GM19324 (cell line): ENCODE measurements around the gene TSPYL2.

Source experiments
- ATAC-seq: cut with Tn5 transposase; IDR thresholded peaks from one replicate; pipeline ENCODE4 v1.9.1; 2021; ENCODE audit warnings: mild to moderate bottlenecking, moderate library complexity; ENCODE audit not compliant: unreplicated experiment, low FRiP score

The TSPYL2 gene

DNA sequence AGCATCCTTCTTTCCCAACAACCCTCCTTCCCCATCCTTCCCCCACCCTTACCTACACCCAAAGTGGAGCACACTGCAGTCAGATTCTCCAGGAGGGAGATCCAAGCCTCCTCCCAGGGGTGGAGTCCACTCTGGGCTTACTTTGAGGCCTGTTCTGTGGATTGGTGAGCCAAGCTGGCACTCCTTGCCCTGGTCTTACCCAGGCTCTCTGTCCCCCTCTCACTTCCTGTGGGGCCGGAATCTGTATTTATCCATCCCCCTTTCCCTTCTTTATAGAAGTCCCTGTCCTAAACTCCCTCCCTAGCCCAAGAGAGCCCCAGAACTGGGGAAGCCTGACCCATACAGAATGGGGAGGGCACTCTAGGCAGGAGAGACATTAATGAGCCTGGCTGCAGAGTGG lies 3.2 kb upstream of the TSPYL2 start:
- no peak for ATAC-seq

DNA sequence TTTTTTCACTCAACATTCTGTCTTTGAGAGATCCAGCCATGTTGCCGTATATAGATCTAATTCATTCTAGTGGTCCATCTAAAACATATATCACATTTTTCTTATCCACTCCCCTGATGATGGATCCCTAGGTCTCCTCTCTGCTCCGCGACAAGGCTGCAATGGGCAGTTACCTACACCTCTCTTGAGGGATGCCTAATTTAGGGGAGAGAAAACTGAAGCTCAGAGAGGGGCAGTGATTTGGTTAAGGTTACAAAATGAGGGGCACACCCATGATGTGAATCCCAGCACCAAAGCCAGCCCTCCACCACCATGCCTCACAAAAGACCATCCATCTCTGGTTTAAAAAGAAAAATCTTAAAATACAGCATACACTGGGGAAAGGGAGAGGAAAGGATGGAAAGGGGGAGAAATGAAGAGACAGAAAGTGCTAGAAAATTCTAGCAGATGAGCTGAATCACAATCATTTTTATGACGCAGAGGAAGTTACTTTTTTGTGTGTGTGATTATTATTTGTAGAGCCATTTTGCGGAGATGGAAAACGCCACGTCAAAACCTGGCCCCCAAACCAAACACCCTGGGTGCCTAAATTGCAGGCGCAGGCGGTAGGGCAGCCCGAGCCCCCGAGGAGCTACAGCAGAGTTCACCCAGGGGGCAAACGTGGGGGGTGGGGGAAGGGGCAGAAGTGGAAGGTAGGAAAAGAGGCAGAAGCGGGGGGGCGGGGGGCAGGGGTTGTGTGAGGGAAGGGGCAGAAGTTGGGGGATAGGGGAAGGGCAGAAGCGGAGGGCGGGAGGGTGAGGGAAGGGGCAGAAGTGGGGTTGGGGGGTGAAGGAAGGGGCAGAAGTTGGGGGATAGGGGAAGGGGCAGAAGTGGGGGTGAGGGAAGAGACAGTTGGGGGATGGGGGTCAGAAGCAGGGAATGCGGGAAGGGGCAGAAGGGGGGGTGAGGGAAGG lies 1.3 kb upstream of the TSPYL2 start:
- ATAC-seq, result no peak

DNA sequence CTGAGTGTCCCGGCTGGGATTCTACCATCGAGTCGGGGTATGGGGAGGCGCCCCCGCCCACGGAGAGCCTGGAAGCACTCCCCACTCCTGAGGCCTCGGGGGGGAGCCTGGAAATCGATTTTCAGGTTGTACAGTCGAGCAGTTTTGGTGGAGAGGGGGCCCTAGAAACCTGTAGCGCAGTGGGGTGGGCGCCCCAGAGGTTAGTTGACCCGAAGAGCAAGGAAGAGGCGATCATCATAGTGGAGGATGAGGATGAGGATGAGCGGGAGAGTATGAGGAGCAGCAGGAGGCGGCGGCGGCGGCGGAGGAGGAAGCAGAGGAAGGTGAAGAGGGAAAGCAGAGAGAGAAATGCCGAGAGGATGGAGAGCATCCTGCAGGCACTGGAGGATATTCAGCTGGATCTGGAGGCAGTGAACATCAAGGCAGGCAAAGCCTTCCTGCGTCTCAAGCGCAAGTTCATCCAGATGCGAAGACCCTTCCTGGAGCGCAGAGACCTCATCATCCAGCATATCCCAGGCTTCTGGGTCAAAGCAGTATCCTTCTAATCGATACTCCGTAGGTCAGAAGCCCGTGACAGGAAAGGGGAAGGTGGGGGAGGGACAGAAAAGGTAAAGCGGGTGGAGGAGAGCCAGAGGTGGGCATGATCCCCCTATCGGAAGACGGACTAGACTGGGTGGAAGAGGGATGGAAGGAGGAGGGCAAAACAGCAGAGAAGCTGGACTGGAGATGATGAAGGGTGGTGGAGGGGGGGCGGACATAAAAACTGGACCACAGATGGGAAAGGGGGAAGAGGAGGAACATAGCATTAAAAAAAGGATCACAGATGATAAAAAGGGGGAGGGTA lies 828 bp downstream of the TSPYL2 start:
- ATAC-seq, result no peak

DNA sequence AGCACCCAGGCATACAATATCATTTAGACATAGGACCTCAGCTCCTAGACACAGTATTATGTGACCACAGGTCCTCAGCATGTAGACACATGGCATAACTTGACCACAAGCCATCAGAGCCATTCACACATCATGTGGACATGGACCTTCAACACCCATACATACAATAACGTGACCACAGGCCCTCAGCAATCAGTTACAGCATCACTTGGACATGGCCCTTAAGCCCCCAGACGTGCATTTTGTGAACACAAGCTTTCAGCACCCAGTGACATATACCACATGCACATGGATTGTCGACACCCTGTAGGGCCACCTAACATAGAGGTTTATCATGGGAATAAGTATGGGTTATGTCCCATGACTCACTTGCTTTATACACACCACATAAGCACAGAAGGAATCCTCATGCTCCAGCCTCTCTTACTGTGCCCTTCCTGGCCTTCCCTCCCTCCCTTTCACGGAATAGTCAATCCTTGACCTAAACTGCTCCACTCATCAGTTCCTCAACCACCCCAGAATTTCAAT lies 1.9 kb downstream of the TSPYL2 start:
- ATAC-seq, result no peak

DNA sequence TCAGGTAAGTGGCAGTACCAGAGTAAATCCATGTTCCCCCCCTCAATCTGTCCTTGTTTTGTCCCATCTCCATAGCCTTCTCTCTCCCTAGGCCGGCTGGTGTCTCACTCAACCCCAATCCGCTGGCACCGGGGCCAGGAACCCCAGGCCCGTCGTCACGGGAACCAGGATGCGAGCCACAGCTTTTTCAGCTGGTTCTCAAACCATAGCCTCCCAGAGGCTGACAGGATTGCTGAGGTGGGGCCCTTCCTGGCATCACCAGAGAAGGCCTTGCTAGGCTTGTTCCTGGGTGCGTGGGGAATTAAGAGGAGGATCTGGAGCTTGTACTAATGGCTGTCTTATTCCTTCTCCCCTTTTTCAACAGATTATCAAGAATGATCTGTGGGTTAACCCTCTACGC lies 2.7 kb downstream of the TSPYL2 start:
- no peak for ATAC-seq

DNA sequence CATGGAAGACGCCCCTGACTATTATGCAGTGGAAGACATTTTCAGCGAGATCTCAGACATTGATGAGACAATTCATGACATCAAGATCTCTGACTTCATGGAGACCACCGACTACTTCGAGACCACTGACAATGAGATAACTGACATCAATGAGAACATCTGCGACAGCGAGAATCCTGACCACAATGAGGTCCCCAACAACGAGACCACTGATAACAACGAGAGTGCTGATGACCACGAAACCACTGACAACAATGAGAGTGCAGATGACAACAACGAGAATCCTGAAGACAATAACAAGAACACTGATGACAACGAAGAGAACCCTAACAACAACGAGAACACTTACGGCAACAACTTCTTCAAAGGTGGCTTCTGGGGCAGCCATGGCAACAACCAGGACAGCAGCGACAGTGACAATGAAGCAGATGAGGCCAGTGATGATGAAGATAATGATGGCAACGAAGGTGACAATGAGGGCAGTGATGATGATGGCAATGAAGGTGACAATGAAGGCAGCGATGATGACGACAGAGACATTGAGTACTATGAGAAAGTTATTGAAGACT lies 3.6 kb downstream of the TSPYL2 start:
- no peak for ATAC-seq

DNA sequence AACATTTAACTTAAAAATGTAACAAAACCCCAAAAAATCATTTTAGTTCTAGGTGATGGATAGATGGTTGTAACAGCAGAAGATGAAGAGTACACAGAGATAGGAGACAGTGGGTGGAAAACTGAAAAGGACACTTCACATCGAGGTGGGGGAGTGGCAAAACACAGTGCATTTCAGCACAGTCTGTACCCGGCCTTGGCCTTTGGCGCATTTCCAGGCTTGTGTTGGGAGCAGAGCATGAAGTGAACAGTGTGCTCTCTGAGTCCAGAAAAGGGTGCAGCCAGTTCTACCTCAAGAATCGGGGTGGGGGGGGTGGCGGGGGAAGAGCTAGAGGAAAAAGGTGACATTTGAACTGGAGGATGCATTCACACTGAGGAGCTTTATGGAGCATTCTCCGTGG lies 4.3 kb downstream of the TSPYL2 start:
- ATAC-seq, result no peak

DNA sequence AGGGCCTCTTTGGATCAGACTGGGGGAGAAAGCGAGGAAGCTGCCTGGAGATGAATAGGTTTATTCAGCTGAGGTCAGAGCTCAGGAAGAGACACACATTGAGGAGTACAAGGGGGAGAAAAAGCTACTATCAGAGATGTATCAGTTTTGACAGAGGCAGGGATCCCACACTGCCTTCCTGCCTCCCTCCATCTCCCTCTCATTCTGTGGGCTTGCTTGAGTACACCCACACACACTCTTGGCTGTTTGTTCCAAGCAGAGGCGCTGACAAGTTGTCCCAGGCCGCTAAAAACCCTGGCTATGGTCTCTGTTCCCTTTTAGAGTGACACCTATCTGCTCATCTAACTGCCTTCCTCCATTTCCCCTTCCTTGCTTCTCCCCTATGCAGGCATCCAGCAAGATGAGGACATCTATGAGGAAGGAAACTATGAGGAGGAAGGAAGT lies 5.2 kb downstream of the TSPYL2 start:
- ATAC-seq, result no peak

DNA sequence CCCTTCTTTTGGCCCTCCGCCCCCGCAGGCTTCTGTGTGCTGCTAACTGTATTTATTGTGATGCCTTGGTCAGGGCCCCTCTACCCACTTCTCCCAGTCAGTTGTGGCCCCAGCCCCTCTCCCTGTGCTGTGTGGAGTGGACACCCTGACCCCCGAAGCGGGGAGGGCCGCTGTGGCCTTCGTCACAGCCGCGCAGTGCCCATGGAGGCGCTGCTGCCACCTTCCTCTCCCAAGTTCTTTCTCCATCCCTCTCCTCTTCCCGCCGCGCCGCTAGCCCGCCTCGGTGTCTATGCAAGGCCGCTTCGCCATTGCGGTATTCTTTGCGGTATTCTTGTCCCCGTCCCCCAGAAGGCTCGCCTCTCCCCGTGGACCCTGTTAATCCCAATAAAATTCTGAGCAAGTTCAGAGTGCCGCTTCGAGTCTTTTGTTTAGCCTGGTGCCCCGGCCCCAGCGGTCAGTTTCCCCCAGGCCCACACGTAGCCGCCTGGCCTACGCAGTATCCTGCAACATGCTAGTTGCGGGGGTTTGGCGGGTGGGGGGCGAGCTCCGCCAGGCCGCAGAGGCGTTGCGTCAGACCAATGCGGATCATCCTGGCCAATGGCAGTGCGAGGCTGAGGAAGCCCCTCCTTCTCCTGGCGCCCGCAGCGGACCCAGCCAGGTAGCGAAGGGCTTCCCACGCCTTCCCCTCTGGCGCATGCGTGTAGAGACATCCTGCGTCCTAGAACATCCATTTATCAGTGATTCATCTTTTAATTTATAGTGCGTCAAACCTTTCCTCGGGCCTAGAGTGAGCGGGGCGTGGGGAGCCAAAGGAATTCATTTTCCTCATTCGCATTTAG lies 6.2 kb downstream of the TSPYL2 start:
- ATAC-seq, result no peak

DNA sequence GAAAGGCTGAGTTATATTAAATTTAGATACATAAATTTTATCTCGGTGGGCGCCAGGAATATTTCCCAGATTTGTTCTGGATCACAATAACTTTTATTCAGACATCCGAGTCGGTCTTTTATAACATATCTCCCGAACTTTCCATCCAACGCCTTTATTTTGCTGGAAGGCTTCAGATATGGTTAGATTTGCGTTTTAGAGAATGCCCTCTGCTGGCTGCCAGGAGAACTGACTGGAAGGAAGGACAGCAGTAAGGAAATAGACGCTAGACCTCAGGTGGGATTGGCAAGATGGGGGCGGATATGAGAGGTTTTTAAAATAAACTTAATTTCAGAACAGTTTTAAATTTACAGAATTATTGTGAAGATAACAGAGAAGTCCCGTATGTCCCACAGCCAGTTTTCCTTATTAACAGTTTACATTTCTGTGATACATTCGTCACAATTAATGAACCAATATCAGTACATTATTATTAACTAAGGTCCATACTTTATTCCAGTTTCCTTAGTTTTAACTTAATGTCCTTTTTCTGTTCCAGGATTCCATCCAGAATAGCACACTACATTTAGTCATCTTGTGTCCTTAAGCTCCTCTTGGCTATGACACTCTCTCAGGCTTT lies 7.2 kb downstream of the TSPYL2 start:
- no peak for ATAC-seq

DNA sequence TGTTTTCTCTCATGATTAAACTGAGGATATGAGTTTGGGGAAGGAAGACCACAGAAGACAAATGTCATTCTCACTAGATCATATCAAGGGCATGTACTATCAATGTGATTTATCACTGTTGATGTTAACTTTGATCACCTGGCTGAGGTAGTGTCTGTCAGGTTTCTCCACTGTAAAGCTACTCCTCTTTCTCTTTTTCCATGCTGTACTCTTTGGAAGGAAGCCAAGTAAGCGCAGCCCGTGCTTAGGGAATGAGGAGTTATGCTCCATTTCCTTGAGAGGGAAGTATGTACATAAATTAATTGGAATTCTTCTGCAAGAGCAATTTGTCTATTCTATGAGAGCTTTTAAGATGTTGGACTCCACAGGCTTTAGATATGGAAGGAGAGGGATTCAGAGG lies 7.8 kb downstream of the TSPYL2 start:
- ATAC-seq, result no peak

DNA sequence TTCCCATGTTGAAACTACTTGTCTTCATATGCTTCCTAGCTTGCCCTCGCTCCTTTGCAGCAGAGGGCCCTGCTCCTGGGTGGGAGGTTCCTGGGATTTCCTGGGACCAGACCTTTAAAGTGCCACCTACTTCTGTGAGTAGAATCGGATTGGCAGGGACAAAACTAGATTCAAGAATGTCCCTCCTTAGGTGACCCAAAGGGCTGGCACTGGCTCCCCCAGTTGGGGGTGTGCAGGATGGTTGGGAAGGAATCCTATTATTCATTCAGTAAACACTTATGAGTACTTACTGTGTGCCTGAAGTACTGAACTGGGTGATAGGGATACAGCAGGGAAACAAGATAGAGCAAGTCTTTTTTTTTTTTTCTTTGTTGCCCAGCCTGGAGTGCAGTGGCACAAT lies 9.2 kb downstream of the TSPYL2 start:
- no peak for ATAC-seq

DNA sequence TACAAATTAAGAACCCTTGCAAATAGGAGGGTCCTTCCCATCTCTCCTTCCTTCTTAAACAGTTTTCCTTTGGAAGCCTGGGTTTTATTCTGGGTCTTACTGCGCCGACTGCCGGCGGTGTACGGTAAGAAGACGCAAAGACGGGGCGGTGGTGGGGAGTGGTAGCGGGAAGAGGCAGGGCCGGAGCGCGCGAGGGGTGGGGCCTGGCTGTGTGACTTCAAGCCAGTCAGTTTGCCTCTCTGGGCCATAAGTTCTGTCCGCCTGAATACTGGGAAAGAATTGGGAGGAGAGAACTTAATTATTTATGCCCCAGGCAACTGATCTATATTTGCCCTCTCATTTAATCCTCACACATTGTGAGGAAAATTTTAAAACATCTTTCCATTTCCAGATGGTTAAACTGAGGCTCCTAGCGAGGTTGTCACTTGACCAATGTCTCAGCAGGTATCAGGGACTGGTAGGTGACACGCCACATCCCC lies 11.0 kb downstream of the TSPYL2 start:
- no peak for ATAC-seq

DNA sequence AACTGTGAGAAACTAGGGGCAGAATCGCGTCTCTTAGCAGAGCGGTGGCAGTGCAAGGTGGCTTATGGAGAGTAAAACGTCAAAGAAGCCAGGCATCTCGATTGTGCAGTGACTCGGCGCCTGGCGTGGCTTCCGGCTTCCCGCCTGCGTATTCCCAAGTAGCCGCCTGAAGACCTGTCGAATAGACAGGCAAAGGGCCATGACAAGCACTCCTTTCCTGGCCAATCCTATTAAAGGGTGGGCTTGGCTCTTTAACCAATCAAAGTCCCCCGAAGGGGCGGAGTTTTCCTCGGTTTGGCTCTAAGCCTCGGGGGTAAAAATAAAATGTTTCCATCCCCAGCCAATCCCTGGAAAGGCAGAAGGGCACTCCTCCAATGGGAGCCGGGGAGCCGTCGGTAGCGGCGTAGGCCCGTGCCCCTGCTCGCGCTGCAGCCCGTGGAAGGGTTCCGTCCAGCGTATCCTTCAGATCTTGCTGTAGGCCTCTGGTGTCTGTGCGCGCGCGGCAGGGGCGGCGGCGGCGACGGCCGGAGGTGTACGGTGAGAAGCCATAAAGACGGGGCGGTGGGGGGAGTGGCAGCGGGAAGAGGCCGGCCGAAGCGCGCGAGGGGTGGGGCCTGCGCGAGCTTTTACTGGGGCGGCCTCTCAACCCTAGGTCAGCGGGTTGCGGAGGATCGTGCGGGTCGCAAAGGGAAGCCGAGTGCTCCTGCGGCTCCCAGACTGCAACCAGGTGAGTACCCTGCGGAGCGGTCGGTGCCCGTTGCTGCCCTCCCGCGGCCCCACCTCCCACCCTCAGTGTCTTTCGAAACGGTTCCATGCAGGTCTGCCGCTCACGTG lies 11.8 kb downstream of the TSPYL2 start, which contains the start of gene KANTR:
Gene KANTR (plus strand): TSS at position 395 of the 834 bp plus-strand sequence. CDS start 30,131 bp downstream, outside the sequence.
- ATAC-seq, result peak; percentile 83

DNA sequence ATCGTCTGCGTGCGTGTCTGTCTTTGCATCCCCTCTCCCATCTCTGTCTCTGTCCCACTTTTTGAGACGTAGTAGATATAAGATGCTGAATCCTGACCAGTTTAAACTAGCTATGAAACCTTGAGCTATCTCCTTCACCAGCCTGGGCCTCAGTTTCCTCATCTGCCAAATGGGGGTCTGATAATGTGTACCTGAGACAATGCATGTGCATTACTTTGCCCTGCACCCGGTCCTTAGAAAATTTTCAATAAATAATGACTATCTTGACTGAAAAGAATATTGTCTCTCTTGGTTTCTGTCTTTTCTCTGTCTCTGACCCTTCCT lies 12.4 kb downstream of the TSPYL2 start:
- ATAC-seq, result no peak

DNA sequence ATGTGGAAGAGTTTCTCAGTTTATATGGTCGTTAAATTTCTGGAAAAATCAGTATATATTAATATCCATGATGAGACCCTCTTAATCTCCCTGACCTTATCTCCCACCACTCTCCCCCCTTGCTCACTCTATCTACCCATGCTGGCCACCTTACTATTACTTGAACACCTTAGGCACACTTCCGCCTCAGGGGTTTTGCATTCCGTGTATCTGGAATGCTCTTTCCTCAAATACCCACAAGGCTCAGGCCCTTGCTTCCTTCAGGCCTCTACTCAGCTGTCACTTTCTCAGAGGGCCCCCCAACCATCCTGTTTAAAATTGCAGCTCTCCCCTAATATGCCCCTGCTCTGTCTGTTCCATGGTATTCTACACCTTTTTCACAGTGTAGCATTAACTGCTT lies 13.6 kb downstream of the TSPYL2 start:
- ATAC-seq, result no peak

DNA sequence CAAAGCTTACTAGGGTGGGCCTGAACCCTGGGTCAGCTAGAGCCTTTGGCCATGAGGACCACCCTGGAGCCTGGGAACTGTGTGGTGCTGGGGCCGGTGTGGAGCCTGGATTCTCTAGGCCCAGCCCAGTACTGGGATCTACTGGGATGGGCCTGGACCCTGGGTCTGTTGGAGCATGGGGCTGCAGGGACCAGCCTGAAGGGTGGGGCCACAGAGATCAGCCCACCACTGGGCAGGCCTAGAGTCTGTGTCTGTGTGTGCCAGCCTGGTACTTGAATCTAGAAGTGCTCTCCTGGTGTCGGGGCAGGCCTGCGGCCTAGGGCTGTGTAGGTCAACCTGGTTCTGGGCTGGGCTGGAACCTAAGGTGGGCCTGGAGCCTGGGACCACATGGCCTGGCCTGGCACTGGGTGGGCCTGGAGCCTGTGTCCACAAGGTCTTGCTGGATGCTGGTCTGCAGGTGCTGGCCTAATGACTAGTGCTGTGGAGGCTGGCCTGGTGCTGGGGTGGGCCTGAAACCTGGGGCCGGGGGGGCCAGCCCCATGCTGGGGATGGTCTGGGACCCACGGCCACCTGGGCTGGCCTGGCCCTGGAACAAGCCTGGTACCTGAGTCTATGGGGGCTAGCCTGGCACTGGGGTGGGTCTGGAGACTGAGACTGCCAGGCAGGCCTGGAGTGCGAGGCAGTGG lies 32.8 kb downstream of the TSPYL2 start:
- ATAC-seq, result no peak

DNA sequence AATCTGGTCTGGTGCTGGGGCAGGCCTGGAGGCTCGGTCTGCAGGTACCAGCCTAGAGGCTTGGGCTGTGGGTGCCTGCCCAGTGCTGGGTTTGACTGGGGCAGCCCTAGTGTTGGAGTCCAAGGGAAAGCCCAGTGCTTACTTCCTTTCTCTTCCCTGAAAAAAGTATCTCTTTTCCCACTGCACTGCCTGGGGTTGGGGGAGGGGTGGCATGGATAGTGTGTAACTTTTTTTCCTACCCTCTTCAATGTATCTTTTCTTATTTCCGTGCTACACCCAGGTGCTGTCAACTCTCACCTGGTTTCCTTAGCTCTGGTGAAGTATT lies 33.3 kb downstream of the TSPYL2 start:
- ATAC-seq, result no peak
